Activated CD4-positive, alpha-beta T cell treated with anti-CD3 and anti-CD28 coated beads, Interleukin-2, Interleukin-4, amounts not matched to agents 100 ng/mL and 50 ng/mL, durations not matched to agents 16 hours and 8 hours (primary cell): ENCODE data around the gene KIAA1958.

Experiments
- DNase-seq: peaks from one replicate; pipeline ENCODE4 v3.0.0-alpha.2; 2020; ENCODE audit warnings: low spot score

Gene KIAA1958

DNA sequence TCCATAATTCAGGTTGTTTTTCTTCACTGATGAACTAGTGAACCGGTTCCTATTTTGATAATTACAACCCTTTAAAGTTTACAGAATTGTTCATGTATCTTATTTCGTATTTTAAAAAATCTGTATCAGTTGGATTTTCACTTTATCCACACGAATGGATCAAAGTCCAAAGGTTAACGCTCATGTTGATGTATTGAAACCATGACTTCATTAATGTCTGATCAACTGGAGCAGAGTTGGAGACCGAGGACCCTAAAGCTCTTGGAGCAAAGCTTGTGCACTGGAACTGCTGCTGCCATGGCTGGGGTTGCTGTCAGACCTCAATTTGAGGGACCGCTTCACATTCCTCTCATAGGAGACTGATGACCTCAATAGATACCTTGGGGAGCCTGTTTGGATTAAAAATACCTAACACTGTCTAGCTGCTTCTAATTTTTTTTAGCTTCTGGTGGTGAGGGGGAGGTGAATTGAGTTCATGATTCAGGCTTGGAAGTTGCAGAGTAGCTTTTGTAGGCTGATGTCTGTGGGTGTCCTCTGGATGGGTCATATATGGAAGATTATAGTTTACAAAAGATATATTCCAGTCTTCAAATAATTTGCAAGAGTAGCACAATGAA is 45.1 kb downstream of the KIAA1958 start:
- DNase-seq, result no peak

DNA sequence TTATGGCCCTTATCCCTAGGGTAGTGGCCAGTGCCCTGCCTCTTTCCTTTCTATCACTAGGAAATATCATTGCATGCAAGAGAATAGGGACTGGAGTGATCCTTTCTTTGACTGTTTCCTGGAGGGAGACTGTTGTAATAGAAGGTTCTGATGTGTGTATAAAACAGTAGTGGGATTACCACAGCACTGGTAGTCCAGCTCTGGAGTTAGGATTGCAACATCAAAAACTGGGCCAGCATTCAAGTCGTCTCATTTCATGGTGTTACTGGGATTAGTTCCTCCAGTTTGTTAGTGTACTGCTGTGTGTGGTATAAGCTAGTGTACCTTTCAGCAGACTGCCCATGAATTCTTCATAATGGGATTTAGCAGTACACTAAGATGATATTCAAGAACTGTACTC is 45.8 kb downstream of the KIAA1958 start:
- DNase-seq, result no peak

DNA sequence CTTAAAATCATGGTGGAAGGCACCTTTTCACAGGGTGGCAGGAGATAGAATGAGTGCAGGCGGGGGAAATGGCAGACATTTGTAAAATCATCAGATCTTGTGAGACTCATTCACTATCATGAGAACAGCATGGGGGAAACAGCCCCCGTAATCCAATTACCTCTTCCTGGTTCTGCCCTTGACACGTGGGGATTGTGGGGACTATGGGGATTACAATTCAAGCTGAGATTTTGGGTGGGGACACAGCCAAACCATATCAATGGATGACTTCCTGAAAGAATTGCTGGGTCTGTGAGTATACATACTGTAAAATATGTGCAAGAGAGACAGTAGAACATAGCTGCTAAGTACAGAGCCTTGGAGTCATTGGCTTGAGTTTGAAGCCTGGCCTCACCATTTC is 47.0 kb downstream of the KIAA1958 start:
- DNase-seq, result no peak

DNA sequence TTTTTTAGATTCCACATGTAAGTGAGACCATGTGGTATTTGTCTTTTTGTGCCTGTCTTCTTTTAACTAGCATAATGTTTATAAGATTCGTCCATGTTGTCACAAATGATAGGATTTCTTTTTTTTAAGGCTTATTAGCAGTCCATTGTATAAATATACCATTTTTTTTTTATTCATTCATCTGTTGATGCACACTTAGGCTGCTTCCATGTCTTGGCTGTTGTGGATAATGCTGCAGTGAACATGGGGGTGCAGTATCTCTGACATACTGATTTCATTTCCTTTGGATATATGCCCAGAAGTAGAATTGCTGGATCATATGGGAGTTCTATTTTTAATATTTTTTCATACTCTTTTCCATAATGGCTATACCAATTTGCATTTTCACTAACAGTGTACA is 48.7 kb downstream of the KIAA1958 start:
- no peak for DNase-seq

DNA sequence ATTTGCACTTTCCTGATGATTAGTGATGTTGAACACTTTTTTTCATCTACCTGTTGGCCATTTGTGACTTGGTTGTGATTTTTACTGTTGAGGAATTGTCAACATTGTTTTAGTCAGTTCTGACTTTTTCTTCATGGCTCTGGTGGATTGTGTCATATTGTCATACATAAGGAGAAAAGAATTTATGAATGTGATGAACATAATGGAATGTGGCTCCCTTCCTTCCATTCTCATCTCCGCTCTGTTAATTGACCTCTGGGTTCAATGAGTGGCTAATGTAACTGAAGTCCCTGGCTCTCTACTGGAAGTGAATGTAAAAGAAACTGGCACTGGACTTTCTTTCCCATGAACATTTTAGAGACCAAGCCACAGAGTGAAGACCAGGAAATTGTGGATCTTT is 49.2 kb downstream of the KIAA1958 start:
- DNase-seq, result no peak

DNA sequence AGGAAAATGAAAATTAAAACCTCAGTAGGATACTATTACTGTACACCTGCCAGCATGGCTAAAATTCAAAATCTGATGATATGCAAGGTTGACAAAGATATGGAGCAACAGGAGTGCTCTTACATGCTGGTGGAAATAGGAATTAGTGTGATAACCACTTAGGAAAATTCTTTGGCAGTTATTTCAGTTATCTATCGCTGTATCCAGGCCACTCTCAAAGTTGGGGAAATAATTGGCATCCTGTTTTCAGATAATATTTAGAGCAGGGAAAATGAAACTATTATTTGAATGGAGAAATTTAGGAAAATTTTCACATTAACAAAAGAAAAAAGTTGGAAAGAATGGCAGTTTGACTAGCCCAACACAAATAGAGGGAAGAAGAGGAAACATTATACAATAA is 50.9 kb downstream of the KIAA1958 start:
- DNase-seq, result no peak

DNA sequence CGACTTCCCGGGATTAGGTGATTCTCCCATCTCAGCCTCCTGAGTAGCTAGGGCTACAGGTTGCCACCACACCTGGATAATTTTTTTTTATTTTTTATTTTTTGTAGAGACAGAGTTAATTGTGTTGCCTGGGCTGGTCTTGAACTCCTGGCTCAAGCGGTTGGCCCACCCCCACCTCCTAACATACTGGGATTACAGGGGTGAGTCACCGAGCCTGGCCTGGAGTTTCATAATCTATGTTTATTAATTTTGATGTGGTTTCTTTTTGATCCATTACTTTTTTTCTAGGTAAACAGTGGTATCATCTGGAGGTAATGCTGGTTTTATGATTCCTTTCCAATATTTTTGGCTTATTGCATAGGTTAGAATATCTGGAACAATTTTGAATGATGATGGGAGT is 54.2 kb downstream of the KIAA1958 start:
- DNase-seq, result no peak

DNA sequence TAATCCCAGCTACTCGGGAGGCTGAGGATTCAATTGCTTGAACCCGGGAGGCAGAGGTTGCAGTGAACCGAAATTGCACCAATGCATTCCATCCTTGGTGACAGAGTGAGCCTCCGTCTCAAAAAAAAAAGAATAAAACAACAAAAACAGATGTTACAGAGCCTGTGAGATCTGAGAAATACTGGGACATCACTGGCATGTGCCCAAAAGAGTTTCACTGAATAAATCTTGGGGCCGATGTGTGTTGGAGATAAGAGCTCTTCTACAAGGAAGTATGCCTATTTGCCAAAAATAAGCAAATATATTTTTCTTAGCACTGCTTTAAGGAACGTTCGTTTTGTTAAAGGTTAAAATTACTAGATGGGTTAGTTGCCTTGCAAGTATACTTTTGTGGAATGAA is 55.1 kb downstream of the KIAA1958 start:
- no peak for DNase-seq

DNA sequence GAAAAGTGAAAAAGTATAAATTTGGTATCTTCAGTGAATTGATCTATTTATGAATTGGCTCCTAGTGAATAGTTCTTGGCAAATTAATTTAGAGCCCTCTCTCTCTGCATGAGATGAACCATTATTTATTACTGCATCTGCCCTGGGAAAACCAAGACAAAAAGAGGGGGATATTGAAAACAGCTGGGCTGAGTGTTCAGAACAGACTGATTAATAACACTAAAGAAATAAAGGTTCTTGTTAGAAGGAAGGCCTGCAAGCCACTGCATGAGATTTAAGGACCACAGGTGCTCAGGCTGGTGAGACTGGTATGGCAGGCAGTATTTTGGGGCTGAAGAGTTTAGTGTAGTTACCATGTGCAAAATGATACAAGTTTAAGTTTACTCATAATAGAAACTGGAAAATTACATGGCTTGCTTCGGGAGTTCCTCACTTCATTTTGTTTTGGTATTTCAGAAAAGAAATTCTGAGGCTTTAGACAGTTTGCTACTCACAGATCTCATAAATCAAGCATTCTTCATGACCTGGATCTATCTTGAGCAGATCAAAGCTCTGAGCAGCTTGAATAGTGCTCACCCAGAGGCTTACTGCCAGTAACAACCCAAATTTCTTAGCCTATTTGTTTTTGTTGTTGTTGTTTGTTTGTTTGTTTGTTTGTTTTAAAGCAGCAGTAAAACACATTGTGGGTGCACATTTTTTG is 56.1 kb downstream of the KIAA1958 start:
- no peak for DNase-seq

DNA sequence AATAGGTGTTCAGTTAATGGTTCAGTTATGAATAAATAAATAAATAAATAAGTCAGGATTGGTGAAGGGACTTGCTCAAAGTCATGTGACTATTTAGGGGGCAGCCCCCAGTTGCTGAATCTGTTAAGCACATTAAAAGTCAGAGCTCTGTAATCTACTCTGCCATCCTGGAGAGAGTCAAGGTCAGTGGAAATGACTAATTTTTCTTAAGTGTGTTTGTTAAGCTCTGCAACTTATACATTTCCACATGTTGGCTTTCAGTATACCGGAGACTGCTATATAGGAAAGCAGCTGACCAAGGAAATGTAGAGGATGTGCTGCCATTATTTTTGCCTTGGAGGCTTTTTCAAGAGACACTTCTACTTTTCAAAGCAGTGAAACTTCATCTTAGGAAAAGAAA is 57.9 kb downstream of the KIAA1958 start:
- DNase-seq, result no peak

DNA sequence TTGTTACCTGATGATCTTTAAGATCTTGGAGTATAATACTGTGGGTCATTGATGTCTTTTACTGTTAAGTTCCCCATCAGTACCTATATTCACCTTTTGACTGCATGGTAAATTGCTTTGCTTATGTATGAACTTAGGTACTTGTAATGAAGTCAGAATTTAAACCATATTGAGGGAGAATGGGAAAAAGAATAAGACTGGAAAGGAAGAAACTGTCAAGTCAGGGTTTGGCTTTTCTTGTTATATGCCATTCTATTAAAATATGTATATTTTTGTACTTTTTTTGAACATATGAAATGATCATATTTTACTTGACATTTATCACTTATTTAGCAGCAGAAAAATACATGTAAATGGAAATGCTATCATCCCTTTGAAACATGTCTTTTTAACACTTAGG is 58.6 kb downstream of the KIAA1958 start:
- no peak for DNase-seq

DNA sequence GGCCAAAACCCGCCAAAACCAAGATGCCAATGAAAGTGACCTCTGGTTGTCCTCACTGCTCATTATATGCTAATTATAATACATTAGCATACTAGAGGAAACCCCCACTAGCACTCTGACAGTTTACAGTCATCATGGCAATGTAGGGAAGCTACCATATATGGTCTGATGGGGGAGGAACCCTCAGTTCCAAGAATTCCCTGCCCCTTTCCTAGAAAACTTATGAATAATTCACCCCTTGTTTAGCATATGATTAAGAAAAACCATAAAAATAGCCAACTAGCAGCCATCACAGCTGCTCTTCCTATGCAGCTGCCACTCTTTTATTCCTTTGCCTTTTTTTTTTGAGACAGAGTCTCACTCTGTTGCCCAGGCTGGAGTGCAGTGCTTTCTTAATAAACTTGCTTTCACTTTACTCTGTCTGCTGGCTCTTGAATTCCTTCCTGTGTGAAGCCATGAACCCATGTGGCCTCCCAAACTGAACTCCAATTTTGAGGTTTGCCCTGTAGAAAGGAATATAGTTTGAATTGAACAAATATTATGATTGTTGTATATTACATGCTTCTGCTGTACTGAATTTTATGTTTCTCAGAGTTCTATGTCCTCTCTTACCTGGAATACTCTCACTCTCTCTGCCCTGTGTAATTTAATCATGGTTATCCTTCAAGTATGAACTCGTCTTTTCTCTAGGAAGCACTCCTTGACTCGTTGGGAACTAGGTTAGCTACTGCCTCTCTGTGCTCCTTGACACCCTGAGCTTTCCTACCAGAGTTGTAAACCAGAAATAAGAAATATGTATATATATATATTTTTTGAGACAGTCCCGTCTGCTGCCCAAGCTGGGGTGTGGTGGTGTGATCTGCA is 59.8 kb downstream of the KIAA1958 start:
- DNase-seq, result no peak

DNA sequence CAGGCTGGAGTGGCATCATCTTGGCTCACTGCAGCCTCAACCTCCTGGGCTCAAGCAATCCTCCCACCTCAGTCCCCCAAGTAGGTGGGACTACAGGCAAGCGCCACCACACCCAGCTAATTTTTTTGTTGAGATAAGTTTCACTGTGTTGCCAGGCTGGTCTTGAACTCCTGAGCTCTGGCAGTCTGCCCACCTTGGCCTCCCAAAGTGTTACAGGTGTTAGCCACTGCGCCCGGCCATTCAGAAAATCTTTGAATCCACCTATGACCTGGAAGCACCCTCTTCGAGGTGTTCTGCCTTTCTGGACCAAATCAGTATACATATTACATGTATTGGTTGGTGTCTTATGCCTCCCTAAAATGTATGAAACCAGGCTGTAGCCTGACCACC is 61.4 kb downstream of the KIAA1958 start:
- DNase-seq, result no peak

DNA sequence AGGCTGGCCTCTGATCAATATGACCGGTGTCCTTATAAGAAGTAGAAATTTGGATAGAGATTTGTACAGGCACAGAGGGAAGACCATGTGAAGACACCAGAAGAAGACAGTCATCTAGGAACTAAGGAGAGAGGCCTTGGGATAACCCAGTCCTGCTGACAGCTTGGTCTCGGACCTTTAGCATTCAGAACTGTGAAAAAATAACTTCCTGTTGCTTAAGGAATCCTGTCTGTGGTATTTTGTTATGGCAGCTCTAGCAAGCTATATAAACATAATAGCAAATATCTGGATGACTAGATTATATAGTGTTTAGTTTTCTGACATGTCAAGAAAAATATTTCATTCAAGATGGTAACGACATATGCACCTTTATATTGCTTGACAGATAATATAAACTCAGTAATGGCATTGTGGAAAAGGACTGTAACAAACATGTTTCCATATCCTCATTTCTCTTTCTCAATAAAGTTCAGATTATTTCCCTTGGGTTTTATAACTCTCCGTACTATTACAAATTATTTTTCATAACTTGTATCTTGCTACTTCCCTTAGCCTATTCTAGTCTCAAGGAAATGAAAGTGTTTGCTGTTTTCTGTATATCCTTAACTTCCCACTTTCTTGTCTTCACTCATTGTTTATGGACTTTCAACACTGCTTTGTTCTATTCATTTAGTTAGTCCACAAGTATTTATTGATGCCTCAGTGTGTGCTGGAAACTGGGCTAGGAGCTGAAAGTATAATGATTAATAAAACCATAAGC is 62.4 kb downstream of the KIAA1958 start:
- DNase-seq, result no peak

DNA sequence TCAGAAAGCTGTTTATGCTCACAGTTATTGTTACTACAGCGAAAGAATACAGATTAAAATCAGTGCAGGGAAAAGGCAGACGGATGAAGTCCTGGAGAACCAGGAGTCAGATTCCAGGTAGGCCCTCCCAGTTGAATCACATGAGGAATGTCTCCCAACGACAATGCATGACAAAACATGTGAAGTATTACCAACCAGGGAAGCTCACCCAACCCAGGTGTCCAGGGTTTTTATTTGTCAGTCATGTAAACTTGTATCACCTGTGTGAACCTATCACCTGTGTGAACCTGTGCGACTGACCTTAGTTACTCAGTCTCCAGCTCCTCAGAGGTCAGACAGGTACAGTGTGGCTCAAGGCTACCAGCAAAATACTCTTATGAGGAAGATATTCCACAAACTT is 63.9 kb downstream of the KIAA1958 start:
- no peak for DNase-seq

DNA sequence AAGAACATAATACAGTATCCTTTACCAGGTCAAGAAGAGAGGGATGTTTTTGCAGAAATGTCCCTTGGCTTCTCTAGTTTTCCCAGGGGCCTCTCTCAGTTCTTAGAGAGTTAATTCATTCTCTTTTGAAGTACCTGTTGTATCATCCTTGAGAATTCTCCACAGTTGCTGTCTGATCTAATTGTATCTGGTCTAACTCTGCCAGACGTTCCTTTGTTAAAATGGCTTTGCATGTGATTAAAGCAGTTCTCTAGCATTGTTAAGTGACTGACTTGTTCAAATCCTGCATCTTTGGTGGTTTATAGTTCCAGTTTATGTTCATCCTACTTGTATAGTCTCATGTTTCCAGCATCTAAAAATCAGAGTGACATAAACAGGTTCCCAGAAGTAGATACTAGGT is 65.0 kb downstream of the KIAA1958 start:
- no peak for DNase-seq

DNA sequence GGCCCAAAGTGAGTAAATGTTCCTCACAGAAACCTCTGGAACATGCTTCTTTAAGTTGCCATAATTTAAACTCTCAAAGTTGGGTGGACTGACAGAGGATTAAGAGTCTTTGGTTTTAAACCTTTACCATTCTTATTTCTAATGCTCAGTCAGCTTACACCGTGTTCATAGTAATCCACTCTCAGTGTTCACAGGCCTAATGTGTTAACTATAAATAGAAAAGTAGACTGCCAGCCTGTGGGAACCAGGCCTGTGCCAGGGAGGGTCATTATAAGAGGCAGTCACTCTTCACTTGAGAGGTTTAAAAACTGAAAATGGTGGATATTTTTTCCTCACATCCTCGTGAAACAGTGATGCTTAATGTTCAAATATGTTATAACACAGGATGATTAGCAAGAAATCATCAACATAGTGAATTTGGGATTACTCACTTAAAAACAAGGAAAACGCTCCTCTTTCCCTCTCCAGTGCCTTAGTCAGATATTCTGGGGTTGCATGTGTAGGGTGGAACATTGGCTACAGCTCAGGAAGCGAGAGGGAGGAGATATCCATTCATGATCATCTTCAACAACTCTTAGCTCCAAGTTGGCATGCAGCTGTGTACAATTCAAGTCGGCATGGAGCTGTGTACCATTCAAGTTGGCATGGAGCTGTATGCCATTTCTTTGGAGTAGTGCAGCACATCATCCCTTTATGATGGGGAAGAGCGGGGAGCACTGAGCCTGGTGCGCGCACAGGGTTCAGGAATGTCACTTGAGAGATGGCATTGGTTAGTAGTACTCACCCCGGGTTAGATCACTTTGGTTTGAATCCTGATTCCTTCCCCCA is 65.8 kb downstream of the KIAA1958 start:
- no peak for DNase-seq

DNA sequence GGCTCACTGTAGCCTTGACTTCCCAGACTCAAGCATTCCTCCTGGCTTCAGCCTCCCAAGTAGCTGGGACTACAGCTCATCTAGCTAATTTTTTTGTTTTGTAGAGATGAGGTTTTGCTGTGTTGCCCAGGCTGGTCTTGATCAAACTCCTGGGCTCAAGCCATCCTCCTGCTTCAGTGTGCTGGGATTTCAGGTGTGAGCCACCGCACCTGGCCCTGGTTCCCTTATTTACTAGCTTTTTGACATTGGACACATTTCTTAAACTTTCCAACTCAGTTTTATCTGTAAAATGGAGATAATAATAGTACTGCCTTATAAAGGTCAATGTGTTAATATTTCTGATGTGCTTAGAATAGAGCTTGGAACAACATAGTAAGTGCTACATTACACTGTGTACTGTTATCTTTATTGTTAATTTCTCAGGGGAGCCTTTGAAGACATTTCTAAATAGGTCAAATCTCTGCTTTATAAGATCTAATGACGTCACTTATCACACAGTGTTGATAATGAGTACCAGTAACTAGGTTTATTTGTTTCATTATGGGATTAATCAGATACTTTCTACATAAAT is 66.7 kb downstream of the KIAA1958 start:
- DNase-seq, result no peak

DNA sequence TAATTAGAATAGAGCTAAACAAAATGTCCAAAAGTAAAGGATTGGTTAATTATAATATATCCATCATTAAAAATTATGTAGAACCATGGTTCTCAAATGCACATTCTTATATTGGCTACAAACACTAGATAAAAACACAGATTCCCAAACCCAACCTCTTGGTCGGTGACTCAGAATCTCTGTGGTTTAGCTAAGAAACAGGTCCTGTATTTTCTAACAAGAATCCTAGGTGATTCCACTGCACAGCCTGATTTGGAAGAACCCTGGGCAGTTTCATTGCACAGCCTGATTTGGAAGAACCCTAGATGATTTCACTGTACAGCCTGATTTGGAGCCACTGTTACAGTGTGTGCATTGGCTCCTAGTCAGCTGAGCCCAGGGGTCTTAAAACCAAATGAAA is 67.9 kb downstream of the KIAA1958 start:
- DNase-seq, result no peak

DNA sequence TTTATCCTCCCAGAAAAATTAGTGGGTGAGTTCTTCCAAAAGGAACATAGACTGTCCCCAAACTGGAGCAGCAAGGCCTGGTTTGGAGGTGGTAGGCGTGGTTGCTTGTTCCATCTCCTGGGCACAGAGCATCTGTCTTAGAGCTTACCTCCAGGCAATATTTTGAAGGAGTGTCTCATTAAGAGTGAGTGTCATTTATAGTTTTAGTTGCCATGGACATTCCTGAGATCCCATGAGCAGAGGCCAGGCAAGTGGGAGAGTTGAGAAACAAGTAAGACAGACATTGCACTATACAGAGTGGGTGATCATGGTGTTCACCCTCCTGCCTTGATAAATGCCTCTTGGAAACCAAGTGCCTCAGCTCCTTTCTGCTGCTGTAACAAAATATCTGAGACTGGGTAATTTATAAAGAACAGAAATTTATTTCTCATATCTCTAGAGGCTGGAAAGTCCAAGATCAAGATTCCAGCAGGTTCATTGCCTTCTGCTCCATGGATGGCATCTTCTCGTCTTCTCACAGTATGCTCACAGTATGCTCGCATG is 68.5 kb downstream of the KIAA1958 start:
- no peak for DNase-seq
